Measurements from ENCODE around the gene NCS1.

GRCh38 chr9:130179331-130179907 lies 7.2 kb downstream of the NCS1 start:
- TF ChIP-seq CTCF (IDR thresholded peaks at IDR 0.05; ENCODE audit: low read depth, low read length, poor library complexity, severe bottlenecking): no peak
- TF ChIP-seq EZH2phosphoT487 (IDR thresholded peaks at IDR 0.05; ENCODE audit: borderline replicate concordance, low read length): no peak

All from DOHH2 (cell line).